Type B pancreatic cell (in vitro differentiated cells): ENCODE measurements around the gene DNLZ. TPM values are rescaled to one million over a fixed set of nuclear protein-coding genes. Genes with fewer than 3 reads are reported as not detected.

ENCODE experiments used
- DNase-seq: peaks from one replicate; pipeline ENCODE4 v3.0.0; 2021; ENCODE audit warnings: mixed read lengths; ENCODE audit not compliant: unreplicated experiment; ENCODE audit errors: extremely low spot score
- H3K27ac Mint-ChIP-seq: 2 replicates; pipeline ENCODE4 v1.8.0; 2021; ENCODE audit warnings: mild to moderate bottlenecking, mixed read lengths
- H3K27me3 Mint-ChIP-seq: 2 replicates; pipeline ENCODE4 v1.8.0; 2021; ENCODE audit warnings: mixed read lengths
- H3K36me3 Mint-ChIP-seq: 2 replicates; pipeline ENCODE4 v1.8.0; 2021; ENCODE audit warnings: mixed read lengths
- H3K4me1 Mint-ChIP-seq: one replicate; pipeline ENCODE4 v1.8.0; 2021; ENCODE audit warnings: mixed read lengths; ENCODE audit not compliant: unreplicated experiment
- H3K4me3 Mint-ChIP-seq: 2 replicates; pipeline ENCODE4 v1.8.0; 2021; ENCODE audit warnings: mild to moderate bottlenecking, mixed read lengths
- H3K9me3 Mint-ChIP-seq: 2 replicates; pipeline ENCODE4 v1.8.0; 2021; ENCODE audit warnings: mixed read lengths
- total RNA-seq: library from RNA; stranded (reverse); gene quantifications from 2 replicates; pipeline ENCODE4 v1.2.1, GENCODE V29; 2021; ENCODE audit warnings: low replicate concordance
- TF ChIP-seq, protein P1 (sequence below): fragments of 200-600 bp; sonication (generic); conservative IDR thresholded peaks from 2 replicates; pipeline ENCODE4 v1.5.0; 2021; ENCODE audit warnings: antibody characterized with exemption, mild to moderate bottlenecking

The DNLZ gene
- total RNA-seq, 1 donor from 2014 or later = 14.0 TPM

- H3K36me3 Mint-ChIP-seq = no peaks in the 10 kb centered on the region
- no peak for DNase-seq
Observed at GRCh38 chr9:136372006-136372405, 8.5 kb upstream of the DNLZ start.

GRCh38 chr9:136371533-136371880 lies 8.0 kb upstream of the DNLZ start:
- H3K36me3 Mint-ChIP-seq = no peaks in the 10 kb centered on the region
- peaks cover 4% of the 10 kb centered on the region for H3K4me1 Mint-ChIP-seq
- no peak for DNase-seq
- no peak overlapping the region for H3K4me3 Mint-ChIP-seq
- no peaks in the 10 kb centered on the region for H3K27me3 Mint-ChIP-seq
- no peak overlapping the region for H3K27ac Mint-ChIP-seq
- H3K9me3 Mint-ChIP-seq = no peaks in the 10 kb centered on the region
- TF ChIP-seq, protein P1, sequence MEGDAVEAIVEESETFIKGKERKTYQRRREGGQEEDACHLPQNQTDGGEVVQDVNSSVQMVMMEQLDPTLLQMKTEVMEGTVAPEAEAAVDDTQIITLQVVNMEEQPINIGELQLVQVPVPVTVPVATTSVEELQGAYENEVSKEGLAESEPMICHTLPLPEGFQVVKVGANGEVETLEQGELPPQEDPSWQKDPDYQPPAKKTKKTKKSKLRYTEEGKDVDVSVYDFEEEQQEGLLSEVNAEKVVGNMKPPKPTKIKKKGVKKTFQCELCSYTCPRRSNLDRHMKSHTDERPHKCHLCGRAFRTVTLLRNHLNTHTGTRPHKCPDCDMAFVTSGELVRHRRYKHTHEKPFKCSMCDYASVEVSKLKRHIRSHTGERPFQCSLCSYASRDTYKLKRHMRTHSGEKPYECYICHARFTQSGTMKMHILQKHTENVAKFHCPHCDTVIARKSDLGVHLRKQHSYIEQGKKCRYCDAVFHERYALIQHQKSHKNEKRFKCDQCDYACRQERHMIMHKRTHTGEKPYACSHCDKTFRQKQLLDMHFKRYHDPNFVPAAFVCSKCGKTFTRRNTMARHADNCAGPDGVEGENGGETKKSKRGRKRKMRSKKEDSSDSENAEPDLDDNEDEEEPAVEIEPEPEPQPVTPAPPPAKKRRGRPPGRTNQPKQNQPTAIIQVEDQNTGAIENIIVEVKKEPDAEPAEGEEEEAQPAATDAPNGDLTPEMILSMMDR = no peak

More at GRCh38 chr9:136372006-136372405, 8.5 kb upstream of the DNLZ start:
- TF ChIP-seq, protein P1 = no peak
- Mint-ChIP-seq H3K27me3 (no peaks in the 10 kb centered on the region), H3K27ac (no peak overlapping the region), H3K9me3 (no peaks in the 10 kb centered on the region), H3K4me3 (no peak overlapping the region), H3K4me1 (peaks cover 4% of the 10 kb centered on the region)

DNA sequence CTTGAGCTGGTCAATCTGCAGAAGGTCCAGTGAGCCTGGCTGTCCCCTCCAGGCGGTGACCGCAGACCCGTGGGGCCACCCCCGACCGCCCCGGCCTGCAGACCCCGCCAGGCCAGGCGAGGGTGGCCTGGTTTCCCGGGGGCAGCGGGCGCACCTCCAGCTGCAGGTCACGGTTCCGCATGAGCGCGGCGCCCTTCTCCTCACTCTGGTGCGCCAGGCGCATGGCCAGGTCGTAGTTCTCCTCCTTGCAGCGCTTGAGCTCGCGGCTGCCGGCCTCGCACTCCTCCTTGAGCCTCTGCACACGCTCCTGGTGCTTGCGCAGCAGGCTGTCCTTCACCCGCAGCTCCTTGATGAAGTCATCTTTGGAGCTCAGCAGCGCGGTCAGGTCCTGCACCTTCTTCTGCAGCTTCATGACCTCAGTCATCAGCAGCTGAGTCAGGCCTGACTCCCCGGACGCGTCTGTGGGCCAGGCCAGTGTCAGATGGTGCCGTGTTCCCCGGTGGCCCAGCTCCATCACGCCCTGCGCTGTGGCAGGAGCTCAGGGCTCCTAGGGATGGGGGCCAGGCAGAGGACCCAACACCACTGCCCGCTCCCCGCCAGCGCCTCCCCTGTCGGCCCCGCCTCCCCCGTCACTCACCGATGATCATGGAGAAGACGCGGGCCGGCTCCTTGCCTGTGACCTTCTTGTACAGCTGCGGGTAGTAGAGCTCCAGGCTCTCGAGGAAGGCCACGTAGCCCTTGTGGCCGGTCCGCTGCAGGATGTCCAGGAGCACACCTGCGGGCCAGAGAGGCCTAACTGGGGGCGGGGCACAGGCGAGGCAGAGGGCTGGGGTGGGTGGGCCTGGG lies 7.4 kb upstream of the DNLZ start:
- Mint-ChIP-seq H3K27me3 (no peaks in the 10 kb centered on the region), H3K27ac (no peak overlapping the region)

DNA sequence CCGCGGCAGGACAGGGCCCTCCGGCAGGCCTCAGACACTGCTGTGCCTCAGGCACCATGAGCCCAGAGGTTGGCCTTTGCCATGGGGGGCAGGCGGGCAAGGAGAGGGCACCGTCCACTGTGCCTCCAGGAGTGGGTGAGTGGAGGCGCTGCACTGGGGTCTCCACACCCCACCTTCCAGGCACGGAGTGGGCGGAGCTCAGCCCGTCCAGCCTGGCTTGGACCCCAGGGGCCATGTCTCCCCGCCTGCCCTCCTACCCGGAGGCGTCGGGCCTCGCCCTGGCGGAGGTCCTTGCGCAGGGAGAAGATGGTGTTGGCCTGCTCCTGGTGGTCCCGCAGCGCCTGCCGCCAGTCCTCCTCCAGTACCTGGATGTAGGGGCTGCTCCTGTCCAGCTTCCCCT lies 6.5 kb upstream of the DNLZ start:
- Mint-ChIP-seq H3K4me3 (no peak overlapping the region), H3K9me3 (no peaks in the 10 kb centered on the region), H3K27ac (no peak overlapping the region), H3K27me3 (no peaks in the 10 kb centered on the region), H3K4me1 (peaks cover 4% of the 10 kb centered on the region), H3K36me3 (no peaks in the 10 kb centered on the region)
- TF ChIP-seq, protein P1 = no peak
- DNase-seq = no peak

More for the DNA sequence above, 7.4 kb upstream of the DNLZ start:
- H3K4me1 Mint-ChIP-seq = peaks cover 4% of the 10 kb centered on the region
- no peaks in the 10 kb centered on the region for H3K9me3 Mint-ChIP-seq
- H3K36me3 Mint-ChIP-seq = no peaks in the 10 kb centered on the region
- H3K4me3 Mint-ChIP-seq = no peak overlapping the region
- TF ChIP-seq, protein P1 = no peak
- DNase-seq = no peak

DNA sequence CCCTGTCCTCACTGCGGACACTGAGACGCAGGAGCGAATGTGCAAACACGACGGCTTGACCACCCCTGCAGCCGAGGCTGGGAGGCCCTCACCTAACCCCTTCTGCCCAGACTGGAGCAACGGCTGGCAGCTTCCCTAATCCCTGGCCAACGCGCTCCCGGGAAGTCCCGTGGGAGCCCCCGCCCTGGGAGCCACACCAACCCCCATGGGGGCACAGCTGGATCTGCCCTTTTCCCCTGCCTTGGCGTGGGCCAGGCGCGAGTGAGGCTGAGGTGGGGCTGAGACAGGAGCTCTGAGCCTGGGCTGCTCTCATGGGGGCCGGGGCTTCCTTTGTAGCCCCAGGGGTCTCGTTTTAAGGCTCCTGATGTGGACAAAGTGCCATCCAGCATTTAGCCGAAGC lies 4.6 kb upstream of the DNLZ start:
- Mint-ChIP-seq H3K4me3 (no peak overlapping the region), H3K9me3 (no peaks in the 10 kb centered on the region), H3K27ac (no peak overlapping the region), H3K27me3 (no peaks in the 10 kb centered on the region), H3K4me1 (no peaks in the 10 kb centered on the region), H3K36me3 (no peaks in the 10 kb centered on the region)
- no peak for DNase-seq
- TF ChIP-seq, protein P1 = no peak
